OCI-LY7 (cell line): ENCODE results near the gene IRGC. TPM values are rescaled to one million over a fixed set of nuclear protein-coding genes. Genes with fewer than 3 reads are reported as not detected.

ENCODE experiments used
- BruUV-seq: library from RNA; stranded (reverse); fragments of 400-500 nt; replicated peaks from 2 replicates; lab custom pipeline; 2021; lab: Mats Ljungman, UMichigan
- CTCF ChIA-PET: fragments of 300-600 bp; sonication (Branson Sonifier 250); formaldehyde crosslinking; loops from one replicate; lab custom pipeline; 2022; ENCODE audit warnings: antibody characterized with exemption; ENCODE audit not compliant: unreplicated experiment; lab: Charles Lee
- POLR2A ChIA-PET: fragments of 300-600 bp; sonication (Branson Sonifier 250); formaldehyde crosslinking; loops from one replicate; lab custom pipeline; 2022; ENCODE audit warnings: antibody characterized with exemption; lab: Charles Lee
- DNase-seq: peaks from one replicate; pipeline ENCODE4 v3.0.0-alpha.2; 2015; ENCODE audit warnings: low spot score
- H2AFZ ChIP-seq: fragments of 200-600 bp; sonication (generic), shearing (Covaris generic); 2 replicates; pipeline ENCODE4 v1.6.1; 2014; ENCODE audit warnings: mild to moderate bottlenecking, antibody characterized with exemption, low read length, moderate library complexity
- H3K27ac ChIP-seq: fragments of 200-600 bp; sonication (generic); 2 replicates; pipeline ENCODE4 v1.5.1; 2014; ENCODE audit warnings: mixed run types, low read depth, mild to moderate bottlenecking, moderate library complexity, low read length, inconsistent platforms; ENCODE audit not compliant: poor library complexity, severe bottlenecking
- H3K36me3 ChIP-seq: fragments of 200-600 bp; sonication (generic); 2 replicates; pipeline ENCODE4 v1.6.1; 2014; ENCODE audit warnings: mild to moderate bottlenecking, antibody characterized with exemption, low read length, moderate library complexity, mixed read lengths; ENCODE audit not compliant: insufficient read depth
- H3K4me1 ChIP-seq: fragments of 200-600 bp; sonication (generic); 2 replicates; pipeline ENCODE4 v1.5.1; 2014; ENCODE audit warnings: mild to moderate bottlenecking, low read length; ENCODE audit not compliant: insufficient read depth, poor library complexity, severe bottlenecking
- H3K4me2 ChIP-seq: fragments of 200-600 bp; sonication (generic); 2 replicates; pipeline ENCODE4 v1.6.1; 2014; ENCODE audit warnings: mild to moderate bottlenecking, low read length
- H3K4me3 ChIP-seq: fragments of 200-600 bp; sonication (generic); 2 replicates; pipeline ENCODE4 v1.5.1; 2014; ENCODE audit warnings: mild to moderate bottlenecking, low read depth, low read length; ENCODE audit not compliant: poor library complexity, severe bottlenecking
- H3K79me2 ChIP-seq: fragments of 200-600 bp; sonication (generic); 2 replicates; pipeline ENCODE4 v1.6.1; 2016; ENCODE audit warnings: low read depth, mild to moderate bottlenecking, low read length, moderate library complexity, mixed read lengths; ENCODE audit not compliant: insufficient read depth
- H3K9me2 ChIP-seq: fragments of 200-600 bp; sonication (generic); 2 replicates; pipeline ENCODE4 v1.6.1; 2016; ENCODE audit warnings: mild to moderate bottlenecking, low read length, mixed read lengths; ENCODE audit not compliant: insufficient read depth
- H3K9me3 ChIP-seq: fragments of 200-600 bp; sonication (generic); 2 replicates; pipeline ENCODE4 v1.6.1; 2014; ENCODE audit warnings: mild to moderate bottlenecking, mixed run types, low read length, mixed read lengths
- H4K20me1 ChIP-seq: fragments of 200-600 bp; sonication (generic); 2 replicates; pipeline ENCODE4 v1.6.1; 2014; ENCODE audit warnings: mild to moderate bottlenecking, antibody characterized with exemption, low read length, moderate library complexity, mixed read lengths; ENCODE audit not compliant: insufficient read depth
- EZH2phosphoT487 ChIP-seq: fragments of 200-600 bp; sonication (generic); IDR thresholded peaks from 2 replicates; pipeline ENCODE4 v1.6.1; 2018; ENCODE audit warnings: low read depth, borderline replicate concordance, mild to moderate bottlenecking, mixed run types, antibody characterized with exemption, low read length, moderate library complexity, mixed read lengths
- intact Hi-C: fragments of 100-400 bp; cut with micrococcal nuclease; formaldehyde crosslinking; loops from one replicate; pipeline ENCODE4 v1.10.0; 2022; ENCODE audit not compliant: unreplicated experiment
- total RNA-seq, 2 experiments: library from RNA; depleted of rRNA in 1 of 2; stranded (reverse); fragments of >200 nt in 1 of 2; shearing (Covaris generic) in 1 of 2; gene quantifications; 2 replicates each; pipeline ENCODE4 v1.2.3, GENCODE V29; 2014 to 2022
- TF ChIP-seq, protein P1 (sequence below): fragments of 200-600 bp; sonication (generic); conservative IDR thresholded peaks from 2 replicates; pipeline ENCODE4 v1.5.1; 2014; ENCODE audit warnings: mild to moderate bottlenecking, antibody characterized with exemption, low read length, moderate library complexity, mixed read lengths

IRGC gene
- total RNA-seq, 2 experiments from 2014 or later, result not detected

DNA sequence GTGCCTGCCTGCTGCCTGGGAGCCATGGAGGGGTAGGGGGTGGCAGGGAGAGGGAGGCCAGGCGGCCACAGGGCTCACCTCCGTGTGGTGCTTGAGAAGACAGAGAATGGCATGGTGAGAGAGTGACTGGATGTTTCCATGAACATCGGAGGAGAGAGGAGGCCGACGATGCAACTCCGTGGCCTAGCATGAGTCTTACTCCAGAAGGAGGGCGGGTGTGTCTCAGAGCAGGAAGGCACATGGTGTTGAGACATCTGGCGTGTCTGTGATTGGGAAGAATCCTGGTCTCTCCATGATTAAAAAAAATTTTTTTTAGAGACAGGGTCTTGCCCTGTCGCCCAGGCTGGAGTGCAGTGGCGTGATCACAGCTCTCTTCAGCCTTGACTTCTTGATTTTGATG, 5.1 kb downstream of the IRGC start:
- ChIA-PET POLR2A (interaction anchor here (1.0 kb wide), 1 partner anchor 36 kb away, joined by 3 read pairs; no protein-coding TSS in a partner anchor), CTCF (no interaction called here)
- Histone ChIP-seq H4K20me1 (no peaks in the 10 kb centered on the region), H3K79me2 (no peaks in the 10 kb centered on the region), H3K27ac (no peak overlapping the region), H2AFZ (no peak overlapping the region), H3K36me3 (no peaks in the 10 kb centered on the region), H3K9me2 (no peaks in the 10 kb centered on the region), H3K4me3 (no peak overlapping the region), H3K9me3 (no peaks in the 10 kb centered on the region), H3K4me1 (peaks cover 15% of the 10 kb centered on the region), H3K4me2 (no peak overlapping the region)
- BruUV-seq, result no TSS peak
- DNase-seq, result no peak
- TF ChIP-seq, protein P1, sequence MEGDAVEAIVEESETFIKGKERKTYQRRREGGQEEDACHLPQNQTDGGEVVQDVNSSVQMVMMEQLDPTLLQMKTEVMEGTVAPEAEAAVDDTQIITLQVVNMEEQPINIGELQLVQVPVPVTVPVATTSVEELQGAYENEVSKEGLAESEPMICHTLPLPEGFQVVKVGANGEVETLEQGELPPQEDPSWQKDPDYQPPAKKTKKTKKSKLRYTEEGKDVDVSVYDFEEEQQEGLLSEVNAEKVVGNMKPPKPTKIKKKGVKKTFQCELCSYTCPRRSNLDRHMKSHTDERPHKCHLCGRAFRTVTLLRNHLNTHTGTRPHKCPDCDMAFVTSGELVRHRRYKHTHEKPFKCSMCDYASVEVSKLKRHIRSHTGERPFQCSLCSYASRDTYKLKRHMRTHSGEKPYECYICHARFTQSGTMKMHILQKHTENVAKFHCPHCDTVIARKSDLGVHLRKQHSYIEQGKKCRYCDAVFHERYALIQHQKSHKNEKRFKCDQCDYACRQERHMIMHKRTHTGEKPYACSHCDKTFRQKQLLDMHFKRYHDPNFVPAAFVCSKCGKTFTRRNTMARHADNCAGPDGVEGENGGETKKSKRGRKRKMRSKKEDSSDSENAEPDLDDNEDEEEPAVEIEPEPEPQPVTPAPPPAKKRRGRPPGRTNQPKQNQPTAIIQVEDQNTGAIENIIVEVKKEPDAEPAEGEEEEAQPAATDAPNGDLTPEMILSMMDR, result no peak
- no peak for TF ChIP-seq EZH2phosphoT487
- intact Hi-C loops, result loop anchor here (10.0 kb wide), 1 partner anchor 56 kb away; no protein-coding TSS in a partner anchor

DNA sequence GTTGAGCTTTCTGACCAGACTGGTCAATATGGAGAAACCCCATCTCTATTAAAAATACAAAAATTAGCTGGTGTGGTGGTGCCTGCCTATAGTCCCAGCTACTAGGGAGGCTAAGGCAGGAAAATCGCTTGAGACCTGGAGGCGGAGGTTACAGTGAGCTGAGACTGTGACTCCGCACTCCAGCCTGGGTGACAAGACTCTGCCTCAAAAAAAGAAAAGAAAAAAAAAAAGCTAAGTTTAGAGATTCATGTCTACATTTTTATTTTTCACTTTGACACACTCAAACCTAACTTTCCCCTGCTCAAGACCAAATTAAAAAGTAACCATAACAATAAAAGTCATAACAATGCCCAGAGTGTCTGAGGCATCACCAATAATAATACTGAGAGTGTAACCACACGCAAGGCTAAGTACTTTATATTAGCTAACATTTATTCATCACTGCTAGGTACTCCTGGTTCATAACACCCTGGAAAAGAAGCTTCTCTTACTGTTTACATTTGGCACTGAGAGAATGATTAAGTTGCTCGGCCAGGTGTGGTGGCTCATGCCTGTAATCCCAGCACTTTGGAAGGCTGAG, 5.7 kb downstream of the IRGC start:
- Histone ChIP-seq H3K36me3 (no peaks in the 10 kb centered on the region), H3K9me3 (no peaks in the 10 kb centered on the region), H3K4me3 (no peak overlapping the region), H4K20me1 (no peaks in the 10 kb centered on the region), H3K9me2 (no peaks in the 10 kb centered on the region), H3K4me2 (no peak overlapping the region), H3K27ac (no peak overlapping the region), H2AFZ (no peak overlapping the region), H3K4me1 (peaks cover 15% of the 10 kb centered on the region), H3K79me2 (no peaks in the 10 kb centered on the region)
- no TSS peak for BruUV-seq
- no peak for DNase-seq
- ChIA-PET POLR2A (interaction anchor here (1.0 kb wide), 1 partner anchor 37 kb away, joined by 3 read pairs; no protein-coding TSS in a partner anchor), CTCF (no interaction called here)
- intact Hi-C loops, result loop anchor here (10.0 kb wide), 1 partner anchor 57 kb away; no protein-coding TSS in a partner anchor
- TF ChIP-seq EZH2phosphoT487, result no peak
- TF ChIP-seq, protein P1, result no peak

DNA sequence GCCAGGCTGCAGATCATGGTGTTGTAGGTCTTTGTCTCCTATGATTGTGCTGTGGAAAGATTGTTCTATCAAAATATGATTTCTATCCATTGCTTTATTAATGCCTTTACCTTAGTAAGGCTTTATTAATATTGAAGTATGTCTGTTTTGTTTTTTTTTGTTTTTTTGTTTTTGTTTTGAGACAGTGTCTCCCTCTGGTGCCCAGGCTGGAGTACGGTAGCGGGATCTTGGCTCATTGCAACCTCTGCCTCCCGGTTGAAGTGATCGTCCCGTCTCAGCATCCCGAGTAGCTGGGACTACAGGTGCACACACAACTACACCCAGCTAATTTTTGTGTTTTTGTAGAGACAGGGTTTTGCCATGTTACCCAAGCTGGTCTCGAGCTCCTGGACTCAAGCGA, 7.7 kb downstream of the IRGC start:
- Histone ChIP-seq H3K9me3 (no peaks in the 10 kb centered on the region), H4K20me1 (no peaks in the 10 kb centered on the region), H3K36me3 (peaks cover 9% of the 10 kb centered on the region), H2AFZ (no peak overlapping the region), H3K27ac (no peak overlapping the region), H3K9me2 (no peaks in the 10 kb centered on the region), H3K4me2 (no peak overlapping the region), H3K4me3 (no peak overlapping the region), H3K79me2 (no peaks in the 10 kb centered on the region), H3K4me1 (peaks cover 15% of the 10 kb centered on the region)
- DNase-seq, result no peak
- intact Hi-C loops, result loop anchor here (10.0 kb wide), 1 partner anchor 59 kb away; no protein-coding TSS in a partner anchor
- no peak for TF ChIP-seq EZH2phosphoT487
- TF ChIP-seq, protein P1, result peak; percentile 47
- no TSS peak for BruUV-seq
- ChIA-PET CTCF (no interaction called here), POLR2A (no interaction called here)
